Neural progenitor cell (in vitro differentiated cells): ENCODE data around the gene KDM6B. TPM values are rescaled to one million over a fixed set of nuclear protein-coding genes. Genes with fewer than 3 reads are reported as not detected.
A peak's percentile ranks its signal among the peaks of the same experiment; 100 is the strongest.

ENCODE experiments used
- DNase-seq: peaks from one replicate; pipeline ENCODE4 v3.0.0-alpha.2; 2016; ENCODE audit warnings: low spot score
- H2AFZ ChIP-seq: fragments of 200-600 bp; sonication (generic); replicated peaks from 2 replicates; pipeline ENCODE4 v1.6.1; 2016; ENCODE audit warnings: antibody characterized with exemption
- H3F3A ChIP-seq: fragments of 200-600 bp; sonication (generic); 2 replicates; pipeline ENCODE4 v1.6.1; 2016; ENCODE audit warnings: antibody characterized with exemption, low read depth
- H3K27ac ChIP-seq: fragments of 200-600 bp; sonication (generic); 2 replicates; pipeline ENCODE4 v1.5.1; 2016; ENCODE audit warnings: mild to moderate bottlenecking
- H3K27me3 ChIP-seq: fragments of 200-600 bp; sonication (generic); 2 replicates; pipeline ENCODE4 v1.6.1; 2016; ENCODE audit warnings: mild to moderate bottlenecking, moderate library complexity
- H3K36me3 ChIP-seq: fragments of 200-600 bp; sonication (generic); 2 replicates; pipeline ENCODE4 v1.5.1; 2016
- H3K4me1 ChIP-seq: fragments of 200-600 bp; sonication (generic); 2 replicates; pipeline ENCODE4 v1.6.1; 2016; ENCODE audit warnings: mixed run types
- H3K4me2 ChIP-seq: fragments of 200-600 bp; sonication (generic); 2 replicates; pipeline ENCODE4 v1.6.1; 2016
- H3K4me3 ChIP-seq: fragments of 200-600 bp; sonication (generic); 2 replicates; pipeline ENCODE4 v1.5.1; 2016
- H3K79me2 ChIP-seq: fragments of 200-600 bp; sonication (generic); 2 replicates; pipeline ENCODE4 v1.6.1; 2016; ENCODE audit warnings: low read depth
- H3K9ac ChIP-seq: fragments of 200-600 bp; sonication (generic); 2 replicates; pipeline ENCODE4 v1.6.1; 2016
- H3K9me3 ChIP-seq: fragments of 200-600 bp; sonication (generic); 2 replicates; pipeline ENCODE4 v1.5.1; 2016; ENCODE audit warnings: low read depth
- H4K20me1 ChIP-seq: fragments of 200-600 bp; sonication (generic); 2 replicates; pipeline ENCODE4 v1.6.1; 2016; ENCODE audit warnings: low read depth
- H3K27ac Mint-ChIP-seq: 3 replicates; pipeline ENCODE4 v1.8.0; 2021; ENCODE audit warnings: mixed read lengths
- H3K27me3 Mint-ChIP-seq: 2 replicates; pipeline ENCODE4 v1.8.0; 2022; ENCODE audit warnings: low read depth, mild to moderate bottlenecking, inconsistent platforms, moderate library complexity, mixed read lengths; ENCODE audit not compliant: insufficient read depth
- H3K36me3 Mint-ChIP-seq: 3 replicates; pipeline ENCODE4 v1.8.0; 2021; ENCODE audit warnings: mixed read lengths
- H3K4me1 Mint-ChIP-seq: 3 replicates; pipeline ENCODE4 v1.8.0; 2021; ENCODE audit warnings: mixed read lengths
- H3K4me3 Mint-ChIP-seq: 3 replicates; pipeline ENCODE4 v1.8.0; 2021; ENCODE audit warnings: mild to moderate bottlenecking, moderate library complexity, mixed read lengths
- H3K9me3 Mint-ChIP-seq: 3 replicates; pipeline ENCODE4 v1.8.0; 2020; ENCODE audit warnings: mixed read lengths
- CTCF ChIP-seq: fragments of 200-600 bp; sonication (generic); IDR thresholded peaks from 2 replicates; pipeline ENCODE4 v1.5.1; 2017; ENCODE audit warnings: antibody characterized with exemption, mild to moderate bottlenecking
- EZH2 ChIP-seq: fragments of 200-600 bp; sonication (generic); IDR thresholded peaks from 2 replicates; pipeline ENCODE4 v1.6.1; 2017; ENCODE audit warnings: antibody characterized with exemption, mild to moderate bottlenecking, moderate library complexity
- EZH2phosphoT487 ChIP-seq: fragments of 200-600 bp; sonication (generic); IDR thresholded peaks from 2 replicates; pipeline ENCODE4 v1.6.1; 2017; ENCODE audit warnings: antibody characterized with exemption
- total RNA-seq: library from RNA; depleted of rRNA; stranded (reverse); fragments of >200 nt; gene quantifications from 2 replicates; pipeline ENCODE4 v1.2.3, GENCODE V29; 2015; ENCODE audit warnings: low replicate concordance

Gene KDM6B
- total RNA-seq, 1 donor from 2014 or later = 12.3 TPM

- no peak overlapping the region for H3K27ac Mint-ChIP-seq
- Histone ChIP-seq H3K27ac (no peak overlapping the region), H3K9ac (no peak overlapping the region), H4K20me1 (no peaks in the 10 kb centered on the region), H3K9me3 (no peaks in the 10 kb centered on the region), H3K4me1 (no peaks in the 10 kb centered on the region), H3K4me2 (no peak overlapping the region), H3K4me3 (no peak overlapping the region), H3F3A (no peaks in the 10 kb centered on the region), H3K36me3 (no peaks in the 10 kb centered on the region), H3K27me3 (no peaks in the 10 kb centered on the region), H2AFZ (no peak overlapping the region), H3K79me2 (no peaks in the 10 kb centered on the region)
- H3K9me3 Mint-ChIP-seq = peaks cover 2% of the 10 kb centered on the region
- DNase-seq = no peak
- no peaks in the 10 kb centered on the region for H3K4me1 Mint-ChIP-seq
- TF ChIP-seq CTCF = no peak
- no peak for TF ChIP-seq EZH2phosphoT487
- no peak for TF ChIP-seq EZH2
- no peak overlapping the region for H3K4me3 Mint-ChIP-seq
- no peaks in the 10 kb centered on the region for H3K36me3 Mint-ChIP-seq
- H3K27me3 Mint-ChIP-seq = peaks cover 13% of the 10 kb centered on the region
These were observed 19.0 kb upstream of the KDM6B start for GRCh38 chr17:7814969-7815368.

GRCh38 chr17:7816926-7817642 is 16.9 kb upstream of the KDM6B start:
- no peaks in the 10 kb centered on the region for H3K9me3 Mint-ChIP-seq
- H3K27ac Mint-ChIP-seq = no peak overlapping the region
- no peak overlapping the region for H2AFZ ChIP-seq
- no peak for DNase-seq
- no peaks in the 10 kb centered on the region for H4K20me1 ChIP-seq
- H3K36me3 Mint-ChIP-seq = no peaks in the 10 kb centered on the region
- H3K4me2 ChIP-seq = no peak overlapping the region
- H3K9me3 ChIP-seq = no peaks in the 10 kb centered on the region
- no peaks in the 10 kb centered on the region for H3K4me1 ChIP-seq
- no peaks in the 10 kb centered on the region for H3F3A ChIP-seq
- no peaks in the 10 kb centered on the region for H3K36me3 ChIP-seq
- H3K27me3 ChIP-seq = no peaks in the 10 kb centered on the region
- H3K4me3 ChIP-seq = no peak overlapping the region
- H3K4me3 Mint-ChIP-seq = no peak overlapping the region
- TF ChIP-seq EZH2phosphoT487 (no peak), EZH2 (no peak), CTCF (no peak)
- no peak overlapping the region for H3K27ac ChIP-seq
- no peaks in the 10 kb centered on the region for H3K79me2 ChIP-seq
- H3K4me1 Mint-ChIP-seq = no peaks in the 10 kb centered on the region
- no peak overlapping the region for H3K9ac ChIP-seq
- peaks cover 13% of the 10 kb centered on the region for H3K27me3 Mint-ChIP-seq

- Mint-ChIP-seq H3K27me3 (peaks cover 13% of the 10 kb centered on the region), H3K9me3 (no peaks in the 10 kb centered on the region), H3K4me3 (no peak overlapping the region), H3K36me3 (no peaks in the 10 kb centered on the region), H3K4me1 (no peaks in the 10 kb centered on the region), H3K27ac (peak overlapping the region; percentile 42)
- Histone ChIP-seq H4K20me1 (no peaks in the 10 kb centered on the region), H3K9me3 (no peaks in the 10 kb centered on the region), H3K4me1 (no peaks in the 10 kb centered on the region), H3K27me3 (no peaks in the 10 kb centered on the region), H3K36me3 (no peaks in the 10 kb centered on the region), H3K79me2 (no peaks in the 10 kb centered on the region), H3K9ac (no peak overlapping the region), H2AFZ (no peak overlapping the region), H3K27ac (no peak overlapping the region), H3F3A (no peaks in the 10 kb centered on the region), H3K4me3 (no peak overlapping the region), H3K4me2 (no peak overlapping the region)
- no peak for TF ChIP-seq EZH2
- TF ChIP-seq CTCF = no peak
- no peak for TF ChIP-seq EZH2phosphoT487
- DNase-seq = no peak
These were observed 16.4 kb upstream of the KDM6B start for GRCh38 chr17:7817643-7817964.
